Stimulated activated CD8-positive, alpha-beta memory T cell treated with anti-CD3 and anti-CD28 coated beads, Interleukin-7, amount 100 ng/mL, for 24 hours (primary cell): ENCODE results near the gene LRTM2.

Experiments
- DNase-seq: peaks from one replicate; pipeline ENCODE4 v3.0.0-alpha.2; 2020; ENCODE audit warnings: low read depth

LRTM2 gene

GRCh38 chr12:1829306-1829900 is 9.0 kb downstream of the LRTM2 start:
- DNase-seq = no peak

GRCh38 chr12:1830401-1830845 is 10.1 kb downstream of the LRTM2 start:
- DNase-seq = no peak

- no peak for DNase-seq
Measured at GRCh38 chr12:1830981-1831963, 10.9 kb downstream of the LRTM2 start.

GRCh38 chr12:1832801-1833595 is 12.6 kb downstream of the LRTM2 start:
- no peak for DNase-seq

GRCh38 chr12:1833596-1834028 is 13.2 kb downstream of the LRTM2 start:
- no peak for DNase-seq

- no peak for DNase-seq
Measured at GRCh38 chr12:1834186-1834925, 14.0 kb downstream of the LRTM2 start.

GRCh38 chr12:1835211-1836131 is 15.1 kb downstream of the LRTM2 start:
- DNase-seq = no peak

GRCh38 chr12:1836241-1836803 is 16.0 kb downstream of the LRTM2 start:
- DNase-seq = no peak

GRCh38 chr12:1836854-1837421 is 16.6 kb downstream of the LRTM2 start:
- DNase-seq = no peak

- DNase-seq = no peak
Measured at GRCh38 chr12:1837541-1838204, 17.3 kb downstream of the LRTM2 start.

- no peak for DNase-seq
Measured at GRCh38 chr12:1838205-1838993, 18.0 kb downstream of the LRTM2 start.

GRCh38 chr12:1838994-1839365 is 18.6 kb downstream of the LRTM2 start:
- no peak for DNase-seq

GRCh38 chr12:1839464-1839863 is 19.1 kb downstream of the LRTM2 start:
- no peak for DNase-seq

- no peak for DNase-seq
Measured at GRCh38 chr12:1839956-1840951, 19.9 kb downstream of the LRTM2 start.

GRCh38 chr12:1840981-1841425 is 20.6 kb downstream of the LRTM2 start:
- no peak for DNase-seq

- DNase-seq = no peak
Measured at GRCh38 chr12:1841586-1842182, 21.3 kb downstream of the LRTM2 start.
